Epithelial cell of prostate (primary cell): ENCODE results near the gene ARID3C.
A peak's percentile ranks its signal among the peaks of the same experiment; 100 is the strongest.

Experiments used
- DNase-seq: peaks from one replicate; pipeline ENCODE4 v3.0.0-alpha.2; 2011; ENCODE audit warnings: low read depth, low spot score
- H3K27ac ChIP-seq: fragments of 450-650 bp; 2 replicates; pipeline ENCODE4 v1.5.1; 2017; ENCODE audit warnings: mild to moderate bottlenecking

The ARID3C gene, protein sequence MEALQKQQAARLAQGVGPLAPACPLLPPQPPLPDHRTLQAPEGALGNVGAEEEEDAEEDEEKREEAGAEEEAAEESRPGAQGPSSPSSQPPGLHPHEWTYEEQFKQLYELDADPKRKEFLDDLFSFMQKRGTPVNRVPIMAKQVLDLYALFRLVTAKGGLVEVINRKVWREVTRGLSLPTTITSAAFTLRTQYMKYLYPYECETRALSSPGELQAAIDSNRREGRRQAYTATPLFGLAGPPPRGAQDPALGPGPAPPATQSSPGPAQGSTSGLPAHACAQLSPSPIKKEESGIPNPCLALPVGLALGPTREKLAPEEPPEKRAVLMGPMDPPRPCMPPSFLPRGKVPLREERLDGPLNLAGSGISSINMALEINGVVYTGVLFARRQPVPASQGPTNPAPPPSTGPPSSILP

GRCh38 chr9:34628656-34629490, at the start of gene ARID3C:
ARID3C (minus strand) TSS chr9:34629066; CDS start chr9:34628014, 1,052 bp downstream.
- no peak within 1 kb of the TSS for H3K27ac ChIP-seq
- DNase-seq, result no peak

DNA sequence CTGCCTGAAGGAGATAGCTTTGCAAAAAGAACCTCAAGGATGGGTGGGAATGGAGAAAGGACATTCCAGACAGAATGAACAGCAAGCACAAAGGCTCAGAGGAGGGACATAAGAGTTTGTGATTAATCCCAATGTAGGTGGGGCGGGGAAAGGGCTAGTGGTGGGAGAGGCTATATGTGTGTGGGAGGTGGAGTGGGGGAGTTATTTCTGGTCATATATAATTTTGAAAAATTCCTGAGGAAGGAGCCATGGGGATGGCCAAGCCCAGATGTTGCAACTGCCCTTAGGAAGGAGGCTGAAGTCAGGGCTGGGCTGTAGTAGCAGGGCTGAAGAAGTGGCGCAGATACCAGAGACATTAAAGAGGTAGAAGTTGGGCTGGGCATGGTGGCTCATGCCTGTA, 47.0 kb upstream of the ARID3C start:
- H3K27ac ChIP-seq, result no peak overlapping the region
- DNase-seq, result no peak

DNA sequence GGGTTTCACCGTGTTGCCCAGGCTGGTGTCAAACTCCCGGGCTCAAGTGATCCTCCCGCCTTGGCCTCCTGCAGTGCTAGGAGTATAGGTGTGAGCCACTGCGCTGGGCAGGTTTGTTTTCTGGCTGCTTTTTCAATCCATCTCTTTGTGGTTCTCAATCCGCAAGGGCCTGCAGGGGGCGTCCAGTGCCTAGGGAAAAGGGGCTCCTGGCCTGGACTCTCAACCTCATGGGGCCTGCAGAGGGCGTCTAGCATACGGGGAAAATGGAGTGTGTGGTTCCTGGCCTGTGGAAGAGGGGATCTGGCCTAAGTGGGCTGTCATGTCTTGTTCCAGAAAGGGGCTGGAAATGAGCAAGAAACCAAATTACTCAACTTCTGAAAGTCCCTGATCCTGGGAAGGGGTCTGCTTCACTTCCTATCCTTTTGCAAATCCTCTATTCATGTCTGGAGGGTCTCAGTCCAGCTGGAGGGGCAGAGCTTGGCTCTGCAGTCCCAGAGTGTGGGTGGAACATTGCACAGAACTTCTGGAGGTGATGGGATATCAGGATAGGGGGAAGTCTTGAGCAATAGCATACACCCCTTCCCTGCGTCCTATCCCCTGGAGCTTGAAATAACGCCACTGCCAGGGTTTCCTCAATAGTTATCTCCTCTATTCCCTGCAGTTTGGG, 46.3 kb upstream of the ARID3C start:
- no peak overlapping the region for H3K27ac ChIP-seq
- no peak for DNase-seq

- no peak overlapping the region for H3K27ac ChIP-seq
- no peak for DNase-seq
These were observed 45.6 kb upstream of the ARID3C start for GRCh38 chr9:34674440-34674839.

- no peak for DNase-seq
- no peak overlapping the region for H3K27ac ChIP-seq
These were observed 42.4 kb upstream of the ARID3C start for GRCh38 chr9:34671307-34671706.

GRCh38 chr9:34669809-34670562, 41.1 kb upstream of the ARID3C start:
- no peak for DNase-seq
- H3K27ac ChIP-seq, result no peak overlapping the region

- H3K27ac ChIP-seq, result peak overlapping the region; percentile 83
- DNase-seq, result peak; percentile 62
These were observed 36.8 kb upstream of the ARID3C start for GRCh38 chr9:34665381-34666250.

GRCh38 chr9:34665067-34665380, 36.2 kb upstream of the ARID3C start:
- H3K27ac ChIP-seq, result peak overlapping the region; percentile 83
- DNase-seq, result no peak

- H3K27ac ChIP-seq, result peak overlapping the region; percentile 83
- no peak for DNase-seq
These were observed 35.6 kb upstream of the ARID3C start for GRCh38 chr9:34664281-34665066.

DNA sequence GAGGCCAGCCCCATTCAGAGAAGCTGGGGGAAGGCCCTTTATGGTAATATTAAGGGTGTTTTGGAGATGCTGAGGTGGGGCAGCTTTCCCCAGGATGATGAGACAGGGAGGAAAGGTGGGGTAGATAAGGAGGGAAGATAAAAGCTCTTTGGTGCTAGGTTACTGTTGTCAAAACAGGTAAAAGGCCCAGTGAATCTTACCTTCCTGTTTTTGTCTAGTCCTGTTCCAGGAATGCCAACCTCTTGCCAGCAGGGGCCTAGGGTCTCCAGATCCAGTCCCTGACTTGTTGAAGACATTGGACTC, 34.4 kb upstream of the ARID3C start:
- peak overlapping the region; percentile 19 for H3K27ac ChIP-seq
- DNase-seq, result no peak

- peak within 1 kb of the TSS; percentile 19 for H3K27ac ChIP-seq
- DNase-seq, result no peak
These were observed 33.8 kb upstream of the ARID3C start, which contains the start of gene CCL27 for GRCh38 chr9:34662526-34663302. CCL27 (minus strand) TSS chr9:34662657; CDS start chr9:34662633, 24 bp downstream.

GRCh38 chr9:34659592-34660253, 30.9 kb upstream of the ARID3C start:
- DNase-seq, result no peak
- H3K27ac ChIP-seq, result no peak overlapping the region

- DNase-seq, result no peak
- no peak overlapping the region for H3K27ac ChIP-seq
These were observed 29.6 kb upstream of the ARID3C start for GRCh38 chr9:34658461-34658860.

DNA sequence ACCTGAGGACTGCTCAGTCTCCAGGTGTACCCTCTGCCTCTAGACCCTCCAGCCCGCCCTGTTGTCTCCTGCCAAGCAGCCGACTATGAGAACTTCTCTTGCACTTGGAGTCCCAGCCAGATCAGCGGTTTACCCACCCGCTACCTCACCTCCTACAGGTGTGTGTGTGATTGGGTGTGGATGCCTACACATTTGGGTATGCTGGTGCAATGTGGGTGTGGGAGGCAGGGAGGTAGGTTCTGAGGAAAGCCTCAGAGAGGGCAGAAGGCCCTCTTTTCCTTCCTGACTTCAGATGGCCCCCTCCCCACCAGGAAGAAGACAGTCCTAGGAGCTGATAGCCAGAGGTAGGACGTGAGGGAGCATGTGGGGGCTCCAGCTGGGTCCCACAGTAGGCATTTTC, 28.1 kb upstream of the ARID3C start:
- DNase-seq, result no peak
- H3K27ac ChIP-seq, result no peak overlapping the region

DNA sequence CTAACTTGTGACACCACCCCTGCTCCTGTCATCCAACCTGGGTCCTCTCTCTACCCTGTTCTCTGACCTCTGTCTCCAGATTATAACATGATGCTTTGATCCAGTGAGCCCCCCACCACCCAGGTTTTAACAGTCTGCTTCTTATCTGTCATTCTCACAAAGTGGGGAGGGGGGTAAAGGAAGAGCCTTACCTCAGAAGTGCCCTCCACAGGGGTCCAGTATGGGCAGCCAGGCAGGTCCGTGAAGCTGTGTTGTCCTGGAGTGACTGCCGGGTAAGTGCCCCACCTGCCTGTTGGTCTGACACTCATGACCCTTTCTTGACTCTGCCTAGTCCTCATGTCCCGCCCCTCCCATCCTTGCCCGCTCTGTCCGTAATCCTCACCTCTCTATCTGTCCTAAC, 26.5 kb upstream of the ARID3C start:
- H3K27ac ChIP-seq, result no peak overlapping the region
- no peak for DNase-seq

DNA sequence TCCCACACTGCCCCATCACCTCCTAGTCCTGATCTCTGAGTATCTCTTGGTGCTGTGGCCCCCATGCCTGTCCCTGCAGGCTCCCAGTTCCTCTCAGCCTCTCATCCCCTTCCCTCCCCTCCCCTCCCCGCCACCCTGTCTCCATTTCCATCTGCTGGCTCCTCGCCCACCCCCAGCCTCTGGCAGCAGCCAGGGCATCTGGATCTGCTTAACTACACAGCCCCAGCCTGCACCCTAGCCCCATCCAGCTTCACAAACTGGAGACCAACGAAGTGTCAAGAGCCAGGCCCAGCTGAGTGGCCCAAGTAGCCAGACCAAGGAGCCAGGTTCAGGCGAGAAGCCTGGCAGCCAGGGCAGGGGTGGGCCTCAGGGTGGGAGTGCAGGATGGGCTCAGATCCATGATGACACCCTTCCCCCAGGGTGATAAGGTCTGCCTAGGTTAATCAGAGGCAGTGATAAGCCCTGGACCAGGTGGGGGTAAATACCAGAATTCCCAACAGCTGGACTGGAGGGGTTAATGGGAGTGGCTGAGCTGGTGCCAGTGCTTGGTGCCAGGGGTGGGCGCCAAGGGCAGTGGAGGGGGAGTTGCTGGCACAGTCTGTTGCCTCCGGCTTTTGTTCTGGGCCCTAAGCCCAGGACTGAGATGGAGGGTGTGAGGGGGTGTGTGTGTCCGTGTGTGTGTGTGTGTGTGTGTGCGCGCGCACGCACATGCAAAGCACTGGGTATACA, 25.6 kb upstream of the ARID3C start:
- no peak for DNase-seq
- no peak overlapping the region for H3K27ac ChIP-seq
